OCI-LY7 (cell line): ENCODE measurements around the gene DNAJC7. TPM values are rescaled to one million over a fixed set of nuclear protein-coding genes. Genes with fewer than 3 reads are reported as not detected.

Experiments used
- BruUV-seq: library from RNA; stranded (reverse); fragments of 400-500 nt; replicated peaks from 2 replicates; lab custom pipeline; 2021; lab: Mats Ljungman, UMichigan
- CTCF ChIA-PET: fragments of 300-600 bp; sonication (Branson Sonifier 250); formaldehyde crosslinking; loops from one replicate; lab custom pipeline; 2022; ENCODE audit warnings: antibody characterized with exemption; ENCODE audit not compliant: unreplicated experiment; lab: Charles Lee
- POLR2A ChIA-PET: fragments of 300-600 bp; sonication (Branson Sonifier 250); formaldehyde crosslinking; loops from one replicate; lab custom pipeline; 2022; ENCODE audit warnings: antibody characterized with exemption; lab: Charles Lee
- DNase-seq: peaks from one replicate; pipeline ENCODE4 v3.0.0-alpha.2; 2015; ENCODE audit warnings: low spot score
- H2AFZ ChIP-seq: fragments of 200-600 bp; sonication (generic), shearing (Covaris generic); 2 replicates; pipeline ENCODE4 v1.6.1; 2014; ENCODE audit warnings: mild to moderate bottlenecking, antibody characterized with exemption, low read length, moderate library complexity
- H3K27ac ChIP-seq: fragments of 200-600 bp; sonication (generic); 2 replicates; pipeline ENCODE4 v1.5.1; 2014; ENCODE audit warnings: mixed run types, low read depth, mild to moderate bottlenecking, moderate library complexity, low read length, inconsistent platforms; ENCODE audit not compliant: poor library complexity, severe bottlenecking
- H3K36me3 ChIP-seq: fragments of 200-600 bp; sonication (generic); 2 replicates; pipeline ENCODE4 v1.6.1; 2014; ENCODE audit warnings: mild to moderate bottlenecking, antibody characterized with exemption, low read length, moderate library complexity, mixed read lengths; ENCODE audit not compliant: insufficient read depth
- H3K4me1 ChIP-seq: fragments of 200-600 bp; sonication (generic); 2 replicates; pipeline ENCODE4 v1.5.1; 2014; ENCODE audit warnings: mild to moderate bottlenecking, low read length; ENCODE audit not compliant: insufficient read depth, poor library complexity, severe bottlenecking
- H3K4me2 ChIP-seq: fragments of 200-600 bp; sonication (generic); 2 replicates; pipeline ENCODE4 v1.6.1; 2014; ENCODE audit warnings: mild to moderate bottlenecking, low read length
- H3K4me3 ChIP-seq: fragments of 200-600 bp; sonication (generic); 2 replicates; pipeline ENCODE4 v1.5.1; 2014; ENCODE audit warnings: mild to moderate bottlenecking, low read depth, low read length; ENCODE audit not compliant: poor library complexity, severe bottlenecking
- H3K79me2 ChIP-seq: fragments of 200-600 bp; sonication (generic); 2 replicates; pipeline ENCODE4 v1.6.1; 2016; ENCODE audit warnings: low read depth, mild to moderate bottlenecking, low read length, moderate library complexity, mixed read lengths; ENCODE audit not compliant: insufficient read depth
- H3K9me2 ChIP-seq: fragments of 200-600 bp; sonication (generic); 2 replicates; pipeline ENCODE4 v1.6.1; 2016; ENCODE audit warnings: mild to moderate bottlenecking, low read length, mixed read lengths; ENCODE audit not compliant: insufficient read depth
- H3K9me3 ChIP-seq: fragments of 200-600 bp; sonication (generic); 2 replicates; pipeline ENCODE4 v1.6.1; 2014; ENCODE audit warnings: mild to moderate bottlenecking, mixed run types, low read length, mixed read lengths
- H4K20me1 ChIP-seq: fragments of 200-600 bp; sonication (generic); 2 replicates; pipeline ENCODE4 v1.6.1; 2014; ENCODE audit warnings: mild to moderate bottlenecking, antibody characterized with exemption, low read length, moderate library complexity, mixed read lengths; ENCODE audit not compliant: insufficient read depth
- EZH2phosphoT487 ChIP-seq: fragments of 200-600 bp; sonication (generic); IDR thresholded peaks from 2 replicates; pipeline ENCODE4 v1.6.1; 2018; ENCODE audit warnings: low read depth, borderline replicate concordance, mild to moderate bottlenecking, mixed run types, antibody characterized with exemption, low read length, moderate library complexity, mixed read lengths
- intact Hi-C: fragments of 100-400 bp; cut with micrococcal nuclease; formaldehyde crosslinking; loops from one replicate; pipeline ENCODE4 v1.10.0; 2022; ENCODE audit not compliant: unreplicated experiment
- total RNA-seq, 2 experiments: library from RNA; depleted of rRNA in 1 of 2; stranded (reverse); fragments of >200 nt in 1 of 2; shearing (Covaris generic) in 1 of 2; gene quantifications; 2 replicates each; pipeline ENCODE4 v1.2.3, GENCODE V29; 2014 to 2022
- TF ChIP-seq, protein P1 (sequence below): fragments of 200-600 bp; sonication (generic); conservative IDR thresholded peaks from 2 replicates; pipeline ENCODE4 v1.5.1; 2014; ENCODE audit warnings: mild to moderate bottlenecking, antibody characterized with exemption, low read length, moderate library complexity, mixed read lengths

Gene DNAJC7
- total RNA-seq, 2 experiments from 2014 or later, result 76.4 to 124 TPM

DNA sequence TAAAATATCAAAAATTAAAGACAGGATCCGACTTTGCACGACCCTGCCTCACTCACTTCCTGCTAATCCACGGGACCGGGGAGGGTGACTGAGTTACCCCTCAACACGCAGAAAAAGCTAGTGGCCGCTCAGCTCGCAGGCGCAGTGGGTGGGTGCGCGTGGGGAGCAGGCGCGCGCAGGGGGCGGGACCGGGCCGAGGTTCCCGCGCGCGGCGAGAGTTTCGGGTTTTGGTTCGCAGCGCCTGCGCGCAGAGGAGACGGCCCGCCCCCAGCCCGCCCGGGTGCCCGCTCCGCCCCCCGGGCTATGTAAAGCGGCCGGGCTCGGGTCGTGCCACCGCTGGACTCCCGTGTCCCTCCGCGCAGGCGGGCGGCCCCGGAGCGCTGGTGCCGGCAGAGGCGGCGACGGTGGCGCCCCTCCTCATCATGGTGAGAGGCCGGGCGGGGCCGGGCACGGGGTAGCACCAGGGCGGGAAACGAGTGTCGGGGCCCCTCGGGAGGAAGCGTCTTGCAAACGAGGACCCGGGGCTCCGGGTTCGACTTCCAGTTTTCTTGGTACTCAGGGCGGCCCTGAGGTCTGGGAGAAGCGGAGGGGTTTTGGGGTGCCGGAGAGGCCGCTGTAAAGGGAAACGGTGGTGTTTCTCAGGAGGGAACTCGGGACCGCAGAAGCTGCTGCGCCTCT, 50.6 kb downstream of the DNAJC7 start, which contains the start of gene CNP:
CNP (plus strand) TSS at position 333 of the 678 bp plus-strand sequence; CDS start at position 423, 90 bp downstream.
- Histone ChIP-seq H3K4me2 (peak within 1 kb of the TSS; percentile 98), H3K4me1 (peaks cover 33% of the 10 kb centered on the region), H3K9me3 (no peaks in the 10 kb centered on the region), H4K20me1 (no peaks in the 10 kb centered on the region), H3K36me3 (peaks cover 25% of the 10 kb centered on the region), H2AFZ (peak within 1 kb of the TSS; percentile 86), H3K27ac (peak within 1 kb of the TSS; percentile 62), H3K9me2 (no peaks in the 10 kb centered on the region), H3K79me2 (peaks cover 7% of the 10 kb centered on the region; the same call in 1 of the 2 replicates), H3K4me3 (peak within 1 kb of the TSS; percentile 92)
- no TSS peak for BruUV-seq
- DNase-seq, result peak; percentile 91
- TF ChIP-seq, protein P1, sequence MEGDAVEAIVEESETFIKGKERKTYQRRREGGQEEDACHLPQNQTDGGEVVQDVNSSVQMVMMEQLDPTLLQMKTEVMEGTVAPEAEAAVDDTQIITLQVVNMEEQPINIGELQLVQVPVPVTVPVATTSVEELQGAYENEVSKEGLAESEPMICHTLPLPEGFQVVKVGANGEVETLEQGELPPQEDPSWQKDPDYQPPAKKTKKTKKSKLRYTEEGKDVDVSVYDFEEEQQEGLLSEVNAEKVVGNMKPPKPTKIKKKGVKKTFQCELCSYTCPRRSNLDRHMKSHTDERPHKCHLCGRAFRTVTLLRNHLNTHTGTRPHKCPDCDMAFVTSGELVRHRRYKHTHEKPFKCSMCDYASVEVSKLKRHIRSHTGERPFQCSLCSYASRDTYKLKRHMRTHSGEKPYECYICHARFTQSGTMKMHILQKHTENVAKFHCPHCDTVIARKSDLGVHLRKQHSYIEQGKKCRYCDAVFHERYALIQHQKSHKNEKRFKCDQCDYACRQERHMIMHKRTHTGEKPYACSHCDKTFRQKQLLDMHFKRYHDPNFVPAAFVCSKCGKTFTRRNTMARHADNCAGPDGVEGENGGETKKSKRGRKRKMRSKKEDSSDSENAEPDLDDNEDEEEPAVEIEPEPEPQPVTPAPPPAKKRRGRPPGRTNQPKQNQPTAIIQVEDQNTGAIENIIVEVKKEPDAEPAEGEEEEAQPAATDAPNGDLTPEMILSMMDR, result no peak
- TF ChIP-seq EZH2phosphoT487, result no peak
- CTCF ChIA-PET, result interaction anchor here (1.2 kb wide), 1 partner anchor 52 kb away, joined by 3 read pairs; no protein-coding TSS in a partner anchor
- POLR2A ChIA-PET, result interaction anchor here (0.6 to 1.3 kb wide), 10 partner anchors 9 to 235 kb away, joined by 3 to 10 read pairs (median 3); partner anchors contain the start of gene DNAJC7
- intact Hi-C loops, result loop anchor here (2.0 kb wide), 1 partner anchor 50 kb away; the partner anchor contains the start of gene DNAJC7

DNA sequence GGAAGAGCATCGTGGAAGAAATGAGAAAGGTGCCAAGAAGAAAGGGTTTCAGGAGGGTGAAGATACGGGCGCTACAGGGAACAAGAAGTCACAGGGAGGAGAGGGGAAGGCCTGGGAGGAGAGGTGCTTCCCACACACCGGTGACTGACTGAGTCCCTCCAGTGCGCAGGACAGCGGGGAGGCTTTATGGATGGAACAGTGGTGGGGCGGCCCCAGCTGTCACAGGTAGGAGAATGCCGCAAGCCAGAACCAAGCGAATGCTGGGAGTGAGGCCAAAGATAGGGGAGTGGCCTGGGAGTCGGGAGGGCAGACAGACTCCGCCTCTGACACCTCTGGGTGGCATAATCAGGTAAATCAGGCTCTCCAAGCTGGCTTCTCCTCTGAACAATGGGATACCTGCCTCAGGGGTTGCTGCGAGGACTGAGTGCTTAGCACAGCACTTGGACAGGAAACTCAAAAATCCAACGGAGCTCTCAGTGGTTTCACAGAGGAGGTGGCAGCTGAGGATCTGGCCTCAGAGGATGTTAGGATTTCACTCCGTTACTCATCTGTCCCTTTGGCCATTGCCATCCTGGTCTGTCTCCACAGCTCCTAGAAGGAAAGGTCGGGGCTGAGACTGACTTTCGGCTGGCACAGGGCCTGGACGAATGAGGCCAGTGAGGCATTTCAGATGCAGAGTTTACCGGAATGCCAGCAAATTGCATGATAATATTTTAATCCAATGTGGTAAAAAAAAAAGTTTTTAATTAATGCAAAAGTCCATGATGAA, 51.4 kb downstream of the DNAJC7 start:
- Histone ChIP-seq H3K9me2 (no peaks in the 10 kb centered on the region), H3K4me3 (peak overlapping the region; percentile 92), H3K9me3 (no peaks in the 10 kb centered on the region), H3K4me2 (peak overlapping the region; percentile 98), H2AFZ (peak overlapping the region; percentile 86), H3K4me1 (peaks cover 35% of the 10 kb centered on the region), H3K36me3 (peaks cover 19% of the 10 kb centered on the region), H3K79me2 (peaks cover 7% of the 10 kb centered on the region; the same call in 1 of the 2 replicates), H4K20me1 (no peaks in the 10 kb centered on the region), H3K27ac (peak overlapping the region; percentile 62)
- intact Hi-C loops, result loop anchor here (2.0 kb wide), 1 partner anchor 51 kb away; the partner anchor contains the start of gene DNAJC7
- TF ChIP-seq, protein P1, result no peak
- no peak for TF ChIP-seq EZH2phosphoT487
- CTCF ChIA-PET, result interaction anchor here (1.2 to 1.4 kb wide), 2 partner anchors 50 to 52 kb away, joined by 3 to 4 read pairs; no protein-coding TSS in a partner anchor
- BruUV-seq, result no TSS peak
- peak; percentile 50 for DNase-seq
- POLR2A ChIA-PET, result interaction anchor here (0.6 to 1.3 kb wide), 9 partner anchors 29 to 234 kb away, joined by 3 to 10 read pairs (median 3); partner anchors contain the start of gene DNAJC7
